Measurements from ENCODE around the gene CLCN3.
"Not testable (repeated sequence)": the region's sequence is repeated elsewhere in the genome, so short reads cannot be mapped to it uniquely, and the experiment has no call there.

The CLCN3 gene

GRCh38 chr4:169658196-169658595 lies 37.8 kb downstream of the CLCN3 start:
- DNase-seq: no peak

GRCh38 chr4:169658975-169659715 lies 38.8 kb downstream of the CLCN3 start:
- no peak for DNase-seq

GRCh38 chr4:169659716-169660670 lies 39.6 kb downstream of the CLCN3 start:
- DNase-seq: peak; percentile 84

GRCh38 chr4:169660929-169661328 lies 40.6 kb downstream of the CLCN3 start:
- DNase-seq: no peak

DNA sequence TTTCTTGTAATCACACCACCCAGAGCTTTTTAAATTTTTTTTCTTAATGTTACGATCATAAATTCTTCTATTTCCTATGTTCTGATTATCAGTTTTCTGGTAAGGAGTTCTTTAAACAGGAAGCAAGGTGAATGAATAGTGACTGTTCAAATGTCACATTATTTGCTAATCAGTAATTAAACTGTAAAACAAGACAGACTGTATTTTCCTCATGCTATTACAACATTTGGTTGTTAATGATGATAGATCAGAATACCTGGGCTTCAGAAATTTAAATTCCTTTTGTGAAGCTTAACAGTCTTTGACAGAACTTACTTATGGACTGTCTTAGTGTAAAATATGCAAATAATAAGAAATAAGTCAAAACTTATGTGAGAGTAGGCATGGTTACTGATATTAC lies 41.4 kb downstream of the CLCN3 start:
- DNase-seq: no peak

DNA sequence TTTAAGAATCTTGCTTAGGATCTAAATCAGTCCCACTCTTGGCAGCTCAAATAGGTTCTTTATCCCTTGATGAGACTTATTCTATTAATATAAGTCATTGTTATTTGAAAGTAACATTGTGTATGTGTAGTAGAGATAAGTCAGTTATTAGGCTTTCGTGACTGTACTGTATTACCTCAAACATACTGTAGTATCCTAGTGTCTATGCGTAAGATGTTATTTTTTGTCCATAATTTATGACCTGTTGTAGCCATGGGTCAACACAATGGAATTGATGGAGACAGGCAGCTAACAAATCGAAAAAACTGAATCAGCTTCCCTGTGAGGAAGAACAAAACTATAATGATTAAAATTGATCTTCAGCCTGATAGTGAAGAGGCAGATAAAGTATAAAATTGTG lies 41.8 kb downstream of the CLCN3 start:
- no peak for DNase-seq

- no peak for DNase-seq
Measured at GRCh38 chr4:169663402-169663801, 43.0 kb downstream of the CLCN3 start.

DNA sequence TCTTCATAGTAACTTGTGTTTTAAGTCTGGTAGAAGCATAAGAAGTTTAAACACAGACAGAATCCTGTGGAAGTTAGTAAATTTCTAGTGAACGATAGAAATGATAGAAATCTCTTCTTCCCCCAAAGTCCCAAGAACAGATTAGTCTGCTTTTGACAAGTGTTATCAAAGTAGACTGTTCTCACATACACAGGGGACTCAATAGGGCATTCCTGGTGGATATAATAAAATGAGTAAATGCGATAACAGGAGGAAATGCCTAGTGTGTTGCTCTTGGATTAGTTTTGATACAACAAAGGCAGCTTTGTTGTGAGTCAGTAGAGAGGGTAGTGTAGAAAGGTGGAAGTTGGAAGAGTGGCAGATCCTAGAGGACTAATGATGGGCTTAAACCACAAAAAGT lies 43.5 kb downstream of the CLCN3 start:
- no peak for DNase-seq

GRCh38 chr4:169664615-169665014 lies 44.2 kb downstream of the CLCN3 start:
- DNase-seq: no peak

DNA sequence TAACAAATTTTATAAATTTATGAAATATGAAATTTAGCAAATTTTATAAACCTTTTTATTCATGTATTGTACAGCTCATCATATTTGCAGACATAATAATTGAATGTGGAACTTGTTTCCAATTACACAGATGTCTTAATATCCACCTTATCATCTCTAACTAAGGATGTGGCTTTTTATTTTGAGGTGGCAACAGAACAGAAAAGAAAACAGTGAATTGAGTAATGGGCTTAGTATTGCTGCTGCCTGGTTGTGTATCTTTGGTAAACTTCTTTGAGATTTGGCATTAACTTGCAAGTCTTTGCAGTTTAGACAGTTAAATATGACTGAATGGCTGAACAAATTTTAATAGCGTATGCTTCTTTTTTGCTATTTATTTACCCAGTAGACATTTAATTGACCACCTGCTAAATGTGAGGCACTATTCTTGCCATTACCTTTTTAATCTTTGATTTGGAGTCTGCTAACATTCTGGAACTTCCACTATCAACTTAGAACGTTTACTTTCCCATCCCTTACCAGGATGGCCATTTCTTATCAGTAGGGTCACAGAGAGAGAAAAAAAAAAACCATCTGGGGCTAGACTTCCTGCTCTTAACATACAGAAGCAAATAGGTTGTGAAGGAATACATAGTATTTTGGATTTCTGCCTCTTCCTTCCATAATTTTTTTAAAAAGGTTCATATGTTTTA lies 44.8 kb downstream of the CLCN3 start:
- DNase-seq: no peak

DNA sequence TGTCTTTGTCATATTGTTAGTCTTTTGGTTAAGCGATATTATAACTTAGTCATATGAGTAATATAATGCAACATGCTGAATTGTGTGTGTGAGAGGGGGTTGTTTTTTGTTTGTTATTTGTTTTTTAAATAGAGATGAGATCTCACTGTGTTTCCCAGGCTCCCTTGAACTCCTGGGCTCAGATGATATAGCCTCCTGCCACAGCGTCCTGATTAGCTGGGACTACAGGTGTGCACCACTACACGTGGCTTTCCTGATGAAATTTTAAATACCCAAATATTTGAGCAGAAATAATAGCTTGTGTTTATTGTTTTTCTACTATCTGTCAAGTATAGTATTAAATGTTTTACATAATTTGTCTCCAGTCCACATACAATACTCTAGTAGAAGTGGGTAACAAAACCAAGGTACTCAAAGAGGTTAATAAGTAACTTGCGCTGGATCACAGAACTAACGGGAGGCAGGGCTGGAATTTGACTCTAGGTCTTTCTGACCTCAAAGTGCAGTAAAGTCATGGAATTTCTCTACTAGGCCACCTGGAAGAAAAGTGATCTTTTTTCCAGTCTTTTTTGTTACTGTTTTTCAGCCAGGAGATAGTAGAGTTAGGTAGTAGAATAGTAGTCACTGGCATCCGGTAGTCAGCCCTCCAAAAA lies 47.8 kb downstream of the CLCN3 start:
- no peak for DNase-seq

- DNase-seq: no peak
Measured at GRCh38 chr4:169675825-169676224, 55.4 kb downstream of the CLCN3 start.

GRCh38 chr4:169677150-169677748 lies 56.9 kb downstream of the CLCN3 start:
- no peak for DNase-seq

DNA sequence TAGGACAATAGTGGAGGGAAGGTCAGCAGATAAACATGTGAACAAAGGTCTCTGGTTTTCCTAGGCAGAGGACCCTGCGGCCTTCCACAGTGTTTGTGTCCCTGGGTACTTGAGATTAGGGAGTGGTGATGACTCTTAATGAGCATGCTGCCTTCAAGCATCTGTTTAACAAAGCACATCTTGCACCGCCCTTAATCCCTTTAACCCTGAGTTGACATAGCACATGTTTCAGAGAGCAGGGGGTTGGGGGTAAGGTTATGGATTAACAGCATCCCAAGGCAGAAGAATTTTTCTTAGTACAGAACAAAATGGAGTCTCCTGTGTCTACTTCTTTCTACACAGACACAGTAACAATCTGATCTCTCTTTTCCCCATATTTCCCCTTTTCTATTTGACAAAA lies 58.1 kb downstream of the CLCN3 start:
- not testable (repeated sequence) for DNase-seq

- not testable (repeated sequence) for DNase-seq
Measured at GRCh38 chr4:169678951-169679591, 58.7 kb downstream of the CLCN3 start.

DNA sequence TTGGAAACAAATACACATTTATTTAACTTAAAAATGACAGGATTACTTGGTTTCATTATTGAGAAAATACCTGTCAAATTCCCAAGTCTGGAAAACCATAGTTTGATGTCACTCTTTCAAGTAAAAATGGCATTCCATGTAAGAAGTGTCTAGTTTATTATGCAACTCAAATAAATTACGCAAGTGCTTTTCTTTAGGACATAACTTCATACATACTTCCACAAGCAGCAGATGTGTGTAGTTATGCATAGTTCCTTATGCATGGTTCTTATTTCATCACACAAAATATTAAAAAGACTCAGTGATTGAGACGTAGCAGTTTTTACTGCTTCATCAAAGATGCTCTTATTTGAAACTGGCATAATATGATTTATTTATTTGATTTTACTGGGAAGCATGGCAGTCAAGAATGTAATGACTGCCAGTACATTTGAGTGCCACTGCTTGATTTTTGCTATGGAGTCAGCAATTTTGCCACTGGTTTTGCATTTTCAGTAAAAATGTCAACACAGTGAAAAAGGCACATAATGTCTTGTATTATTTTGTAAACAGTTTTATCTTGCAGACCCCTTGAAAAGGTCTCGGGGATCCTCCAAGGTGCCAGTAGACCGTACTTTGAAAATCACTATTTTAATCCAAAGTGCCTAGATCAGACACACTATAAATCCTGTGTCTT lies 62.1 kb downstream of the CLCN3 start:
- no peak for DNase-seq

DNA sequence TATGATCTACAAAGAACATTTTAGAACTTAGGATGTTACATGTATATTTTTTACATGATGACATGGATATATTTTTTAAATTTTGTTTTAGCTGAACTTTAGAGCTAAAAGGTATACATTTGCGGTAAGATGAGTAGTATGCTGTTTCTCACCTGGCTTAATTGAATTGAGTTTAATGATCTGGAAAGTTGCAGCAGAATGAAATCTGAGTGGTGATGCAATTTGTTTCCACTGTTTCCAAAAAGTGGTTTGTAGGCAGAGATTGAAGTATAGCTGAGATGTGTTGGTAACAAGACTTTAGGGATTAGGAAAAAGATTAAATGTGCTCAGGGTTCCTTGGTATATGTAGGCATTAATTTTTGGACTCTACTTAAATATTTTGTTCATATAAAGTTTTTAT lies 69.3 kb downstream of the CLCN3 start:
- DNase-seq: no peak

- no peak for DNase-seq
Measured at GRCh38 chr4:169690787-169691186, 70.4 kb downstream of the CLCN3 start.

DNA sequence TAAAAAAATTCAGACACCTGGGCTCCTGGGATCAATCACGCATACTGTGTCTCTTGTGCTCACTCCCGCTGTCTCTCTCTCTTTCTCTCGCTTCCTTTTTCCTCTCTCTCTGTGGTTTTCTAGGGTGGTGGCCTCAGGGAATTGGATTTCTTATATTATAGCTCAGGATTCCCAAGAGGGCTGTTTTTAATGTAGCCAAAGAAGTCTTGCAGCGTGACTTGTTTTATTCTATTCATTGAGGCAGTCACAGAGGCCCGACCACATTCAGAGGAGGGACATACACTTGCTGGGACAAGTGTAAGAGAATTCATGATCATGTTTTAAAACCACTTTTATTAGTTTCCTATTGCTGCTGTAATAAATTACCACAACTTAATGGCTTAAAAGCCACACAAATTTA lies 78.0 kb downstream of the CLCN3 start:
- DNase-seq: no peak

DNA sequence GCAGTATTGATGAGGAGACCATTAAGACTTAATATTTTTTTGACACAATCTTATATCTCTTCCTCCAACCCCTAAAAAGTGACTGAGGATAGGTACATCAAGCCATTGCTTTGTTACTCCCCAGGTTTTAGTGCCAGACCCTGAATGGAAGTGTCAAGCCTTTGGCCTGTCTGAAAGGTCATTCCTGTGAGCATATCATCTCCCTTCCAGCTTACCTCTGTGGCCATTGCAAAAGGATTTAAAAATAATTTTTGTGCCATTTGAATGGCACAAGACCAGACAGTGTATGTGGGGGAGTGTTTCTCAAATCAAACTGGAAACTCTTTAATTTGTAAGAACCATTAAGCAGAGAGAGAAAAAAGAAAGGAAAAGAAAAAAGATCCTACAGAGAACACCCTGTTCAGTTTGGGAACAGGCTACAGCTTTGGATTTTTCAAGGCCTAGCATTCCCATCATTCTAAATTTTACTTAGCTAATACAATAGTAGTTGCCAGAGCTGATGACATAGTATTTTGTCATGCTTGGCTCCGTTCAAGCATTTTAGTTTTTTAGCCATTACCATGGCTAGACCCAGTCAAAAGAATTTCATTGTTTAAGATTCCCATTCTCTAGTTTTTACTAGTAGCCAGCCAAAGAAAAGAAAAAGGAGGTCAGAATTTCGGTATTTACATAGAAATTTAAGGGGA lies 87.7 kb downstream of the CLCN3 start:
- DNase-seq: no peak

- no peak for DNase-seq
Measured at GRCh38 chr4:169715826-169716225, 95.4 kb downstream of the CLCN3 start.
